GM19099 (cell line): Measurements from ENCODE around the gene GINM1.

ENCODE experiments used
- POLR2A ChIP-seq: IDR thresholded peaks from 3 replicates; pipeline ENCODE4 v1.6.1; 2011; ENCODE audit warnings: low read depth; ENCODE audit not compliant: insufficient read length; ENCODE audit errors: extremely low read depth

The GINM1 gene

DNA sequence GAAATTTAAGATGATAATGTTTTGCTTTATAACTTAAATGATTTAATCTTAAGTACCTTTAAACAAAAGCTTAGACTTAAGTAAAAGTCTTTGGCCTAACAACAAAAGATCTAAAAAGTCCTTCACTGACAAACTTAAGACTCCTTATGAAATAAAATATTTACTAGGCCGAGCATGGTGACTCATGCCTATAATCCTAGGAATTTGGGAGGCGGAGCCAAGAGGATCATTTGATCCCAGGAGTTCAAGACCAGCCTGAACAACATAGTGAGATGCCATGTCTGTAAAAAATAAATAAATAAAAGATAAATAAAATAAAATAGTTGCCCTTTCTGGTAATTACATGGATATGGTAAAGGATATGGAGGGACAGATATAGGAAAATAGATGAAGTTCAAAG lies 69.9 kb downstream of the GINM1 start:
- TF ChIP-seq POLR2A = no peak
